Head of caudate nucleus (tissue), 42 donors: ENCODE data around the gene BTBD2.

ENCODE experiments used
- DNase-seq, 42 donors: peaks; one replicate each; pipeline versions ENCODE4 v3.0.0 to v3.0.0-alpha.2; 2020 to 2021; ENCODE audit warnings: mixed read lengths in 7 of 42
- intact Hi-C: fragments of 100-400 bp; cut with DNase I; formaldehyde crosslinking; loops from one replicate; pipeline ENCODE4 v1.15.0; 2022

Gene BTBD2

GRCh38 chr19:2051773-2052704, 36.5 kb upstream of the BTBD2 start:
- intact Hi-C loops: no loop called here
- DNase-seq: peak in 1 of 42 donors; percentile 24

- intact Hi-C loops: no loop called here
- peak; percentile 73 to 99 (median 95) for DNase-seq
Observed at GRCh38 chr19:2050991-2051772, 35.7 kb upstream of the BTBD2 start, which contains the start of gene MKNK2. Gene MKNK2, minus strand, starts transcription at chr19:2051244. Its CDS starts 393 bp downstream, at chr19:2050851.

GRCh38 chr19:2050349-2050990, 35.0 kb upstream of the BTBD2 start:
- peak in 3 of 42 donors; percentile 14 to 54 (median 42) for DNase-seq
- intact Hi-C loops: no loop called here

- peak; percentile 39 to 88 (median 68) for DNase-seq
- intact Hi-C loops: no loop called here
Observed at GRCh38 chr19:2049741-2050348, 34.3 kb upstream of the BTBD2 start.

- DNase-seq: peak in 12 of 42 donors; percentile 25 to 74 (median 43)
- intact Hi-C loops: no loop called here
Observed at GRCh38 chr19:2048959-2049740, 33.6 kb upstream of the BTBD2 start.

GRCh38 chr19:2048104-2048958, 32.8 kb upstream of the BTBD2 start:
- intact Hi-C loops: no loop called here
- DNase-seq: no peak

GRCh38 chr19:2047449-2048103, 32.1 kb upstream of the BTBD2 start:
- intact Hi-C loops: no loop called here
- peak in 6 of 42 donors; percentile 14 to 79 (median 48) for DNase-seq

- intact Hi-C loops: no loop called here
- peak in 1 of 42 donors; percentile 11 for DNase-seq
Observed at GRCh38 chr19:2047076-2047448, 31.5 kb upstream of the BTBD2 start.

GRCh38 chr19:2046046-2046907, 30.8 kb upstream of the BTBD2 start:
- intact Hi-C loops: no loop called here
- peak in 1 of 42 donors; percentile 16 for DNase-seq

- peak in 1 of 42 donors; percentile 13 for DNase-seq
- intact Hi-C loops: no loop called here
Observed at GRCh38 chr19:2045501-2046045, 30.1 kb upstream of the BTBD2 start.

GRCh38 chr19:2044709-2045500, 29.4 kb upstream of the BTBD2 start:
- DNase-seq: peak in 1 of 42 donors; percentile 13
- intact Hi-C loops: no loop called here

GRCh38 chr19:2043961-2044708, 28.6 kb upstream of the BTBD2 start:
- intact Hi-C loops: no loop called here
- DNase-seq: peak in 2 of 42 donors; percentile 20 to 26

- intact Hi-C loops: no loop called here
- peak in 10 of 42 donors; percentile 26 to 70 (median 44) for DNase-seq
Observed at GRCh38 chr19:2043251-2043641, 27.7 kb upstream of the BTBD2 start.
